GM21528 (cell line): ENCODE data around the gene CAB39.

ENCODE experiments used
- ATAC-seq: cut with Tn5 transposase; IDR thresholded peaks from one replicate; pipeline ENCODE4 v1.9.1; 2021; ENCODE audit warnings: mild to moderate bottlenecking, moderate library complexity; ENCODE audit not compliant: unreplicated experiment, low FRiP score

CAB39 gene

DNA sequence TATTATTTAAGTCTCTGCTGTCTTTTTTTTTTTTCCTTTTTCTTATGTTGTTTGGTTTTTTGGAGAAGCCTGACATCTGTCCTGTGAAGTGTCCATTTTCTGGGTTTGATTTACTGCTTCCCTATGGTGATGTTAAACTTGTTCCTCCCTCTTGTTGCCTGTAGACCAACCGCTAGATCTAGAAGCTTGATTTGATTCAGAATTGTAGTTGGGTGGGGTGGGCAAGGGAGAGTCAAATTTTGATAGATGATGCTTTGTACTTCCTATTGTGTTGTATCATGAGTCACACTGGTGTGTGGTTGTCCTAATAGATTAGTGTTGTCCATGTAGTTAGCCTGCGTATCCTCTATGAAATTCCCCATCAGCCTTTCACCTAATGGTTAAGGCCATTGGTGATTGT lies 35.4 kb downstream of the CAB39 start:
- no peak for ATAC-seq

DNA sequence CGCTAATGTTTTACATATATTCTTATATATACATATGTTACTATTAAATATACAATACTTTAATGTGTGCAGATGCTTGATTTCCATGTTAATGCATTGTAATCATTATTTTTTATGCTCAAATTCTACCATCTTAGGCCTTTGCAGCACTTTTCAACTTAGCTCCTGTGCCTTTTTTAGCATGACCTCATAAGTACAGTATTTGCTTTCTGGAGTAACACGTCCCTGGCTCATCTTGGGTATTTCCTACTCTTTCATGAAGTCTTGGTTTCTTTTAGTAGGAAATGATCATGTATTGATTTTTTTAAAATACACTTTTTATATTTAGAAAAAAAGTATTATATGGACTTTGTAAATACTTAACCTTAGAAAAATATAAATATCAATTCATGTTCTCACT lies 36.5 kb downstream of the CAB39 start:
- no peak for ATAC-seq

DNA sequence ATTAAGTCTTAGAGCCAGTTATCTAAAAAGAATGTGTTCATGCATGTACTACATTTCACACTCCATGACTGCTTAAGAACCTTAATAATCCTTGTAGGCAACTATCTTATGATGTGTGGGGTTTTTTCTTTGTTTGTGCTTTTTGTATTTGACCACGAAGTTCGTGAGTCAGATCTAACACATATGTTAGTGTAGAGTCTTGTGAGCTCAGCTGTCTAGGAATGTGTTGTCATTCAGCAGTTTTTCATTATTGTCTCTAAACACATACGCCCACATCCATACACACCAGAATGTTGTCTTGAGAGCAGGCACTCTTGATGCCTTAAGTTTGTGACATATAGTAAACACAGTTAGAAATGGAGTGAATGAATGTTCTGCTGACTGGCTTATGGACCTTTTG lies 38.4 kb downstream of the CAB39 start:
- ATAC-seq = no peak

DNA sequence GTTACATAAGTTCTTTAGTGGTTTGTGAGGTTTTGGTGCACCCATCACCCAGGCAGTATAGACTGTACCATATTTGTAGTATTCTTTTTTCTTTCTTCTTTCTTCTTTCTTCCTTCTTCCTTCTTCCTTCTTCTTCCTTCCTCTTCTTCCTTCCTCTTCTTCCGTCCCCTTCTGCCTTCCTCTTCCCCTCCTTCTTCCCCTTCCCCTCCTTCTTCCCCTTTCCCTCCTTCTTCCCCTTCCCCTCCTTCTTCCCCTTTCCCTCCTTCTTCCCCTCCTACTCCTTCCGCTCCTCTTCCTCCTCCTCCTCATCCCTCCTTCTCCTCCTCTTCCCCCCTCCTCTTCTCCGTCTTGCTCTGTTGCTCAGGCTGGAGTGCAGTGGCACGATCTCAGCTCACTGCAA lies 41.6 kb downstream of the CAB39 start:
- no peak for ATAC-seq

DNA sequence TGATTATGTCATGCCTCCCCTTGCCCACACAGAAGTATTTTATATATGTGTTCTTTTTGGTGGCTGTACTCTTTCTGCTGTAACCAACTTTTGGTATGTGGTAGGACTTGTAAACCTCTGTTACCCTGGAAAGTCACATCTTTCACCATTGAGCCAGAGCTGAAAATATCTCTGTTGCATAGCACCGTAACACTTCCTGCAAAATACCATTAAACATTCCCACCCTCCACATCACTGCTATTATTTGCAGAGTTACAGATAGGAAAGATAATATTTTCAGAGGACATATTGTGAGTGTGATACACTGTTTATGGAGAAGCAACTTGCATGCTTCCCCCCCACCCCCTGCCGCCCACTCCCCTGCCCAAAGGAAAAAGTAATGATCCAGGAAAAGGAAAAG lies 44.8 kb downstream of the CAB39 start:
- no peak for ATAC-seq

DNA sequence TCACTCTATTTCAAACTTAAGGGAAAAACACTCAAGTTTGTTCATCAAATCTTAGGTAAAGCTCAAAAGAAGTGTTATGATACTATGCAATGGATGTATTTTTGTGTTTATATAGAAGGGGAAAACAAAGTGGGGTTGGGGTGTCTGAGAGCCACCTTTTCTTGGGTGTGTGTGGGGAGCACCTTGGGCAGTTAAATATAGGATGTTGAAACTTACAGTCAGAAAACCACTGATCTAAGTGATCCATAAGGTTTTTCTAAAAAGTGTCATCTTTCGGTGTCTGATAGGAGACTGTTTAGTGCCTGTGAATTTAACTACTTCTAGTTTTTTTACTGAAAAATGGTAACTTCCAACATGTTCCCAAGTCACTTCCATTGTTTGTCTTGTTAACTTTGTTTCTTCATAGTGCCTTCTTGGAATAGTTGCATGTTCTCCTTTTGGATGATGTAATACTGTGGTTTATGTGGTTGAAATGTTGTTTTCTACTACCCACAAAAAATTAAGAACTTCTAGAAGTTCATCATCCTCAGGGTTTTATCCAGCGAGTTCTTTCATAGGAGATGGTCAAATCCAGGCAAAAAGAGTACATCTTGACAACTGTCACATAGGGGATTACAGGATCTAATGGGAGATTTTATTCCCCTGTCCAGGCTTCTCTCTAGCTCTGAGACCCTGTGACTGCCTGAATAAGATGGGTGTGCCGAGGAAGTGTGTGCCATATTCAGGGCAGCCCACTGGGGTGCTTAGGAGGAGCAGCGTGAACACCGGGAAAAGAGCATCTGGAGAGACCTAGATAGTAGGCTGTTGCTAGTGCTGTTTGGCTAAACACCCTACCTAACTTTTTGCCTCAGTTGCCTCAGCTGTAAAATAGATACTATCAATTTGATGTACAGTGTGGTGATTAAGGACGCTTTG lies 46.2 kb downstream of the CAB39 start:
- ATAC-seq = no peak

DNA sequence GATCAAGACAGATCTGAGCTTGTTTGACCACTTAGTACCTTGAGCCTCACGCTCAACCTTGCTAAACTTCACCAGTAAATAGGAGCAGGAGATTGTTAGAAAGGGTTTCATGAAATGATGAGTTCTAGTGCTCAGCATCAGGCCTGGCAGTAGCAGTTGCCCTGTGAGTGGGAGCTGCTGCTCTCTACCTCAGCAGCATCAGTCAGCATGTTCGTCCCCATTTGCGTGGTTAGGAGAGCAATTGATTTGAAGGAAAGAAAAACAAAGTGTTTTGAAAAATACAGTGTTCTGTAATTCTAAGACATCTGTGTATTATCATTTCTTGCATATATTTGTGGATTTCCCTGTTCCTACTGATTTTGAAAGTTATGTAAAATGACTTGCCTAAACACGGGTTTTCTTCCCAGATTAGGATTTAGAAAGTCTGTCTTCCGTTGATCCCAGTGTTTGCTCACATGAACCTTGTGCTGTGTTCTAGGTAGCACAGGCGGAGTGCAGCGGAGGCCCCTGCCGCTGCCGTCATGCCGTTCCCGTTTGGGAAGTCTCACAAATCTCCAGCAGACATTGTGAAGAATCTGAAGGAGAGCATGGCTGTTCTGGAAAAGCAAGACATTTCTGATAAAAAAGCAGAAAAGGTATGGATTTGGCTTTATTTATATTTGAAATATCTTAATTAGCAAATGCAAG lies 47.0 kb downstream of the CAB39 start:
- no peak for ATAC-seq

DNA sequence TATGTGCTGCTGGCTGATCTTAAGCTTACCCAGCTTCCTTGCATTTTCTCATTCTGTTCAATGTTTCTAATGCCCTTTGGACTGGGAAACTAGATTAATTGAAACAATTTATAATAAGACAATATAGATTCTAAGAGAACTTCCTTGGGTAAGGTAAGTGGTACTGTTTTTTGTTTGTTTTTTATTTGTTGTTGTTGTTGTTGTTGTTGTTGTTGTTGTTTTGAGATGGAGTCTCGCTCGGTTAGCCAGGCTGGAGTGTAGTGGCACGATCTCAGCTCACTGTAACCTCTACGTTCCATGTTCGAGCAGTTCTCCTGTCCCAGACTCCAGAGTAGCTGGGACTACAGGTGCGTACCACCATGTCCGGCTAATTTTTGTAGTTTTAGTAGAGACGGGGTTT lies 49.1 kb downstream of the CAB39 start:
- no peak for ATAC-seq

DNA sequence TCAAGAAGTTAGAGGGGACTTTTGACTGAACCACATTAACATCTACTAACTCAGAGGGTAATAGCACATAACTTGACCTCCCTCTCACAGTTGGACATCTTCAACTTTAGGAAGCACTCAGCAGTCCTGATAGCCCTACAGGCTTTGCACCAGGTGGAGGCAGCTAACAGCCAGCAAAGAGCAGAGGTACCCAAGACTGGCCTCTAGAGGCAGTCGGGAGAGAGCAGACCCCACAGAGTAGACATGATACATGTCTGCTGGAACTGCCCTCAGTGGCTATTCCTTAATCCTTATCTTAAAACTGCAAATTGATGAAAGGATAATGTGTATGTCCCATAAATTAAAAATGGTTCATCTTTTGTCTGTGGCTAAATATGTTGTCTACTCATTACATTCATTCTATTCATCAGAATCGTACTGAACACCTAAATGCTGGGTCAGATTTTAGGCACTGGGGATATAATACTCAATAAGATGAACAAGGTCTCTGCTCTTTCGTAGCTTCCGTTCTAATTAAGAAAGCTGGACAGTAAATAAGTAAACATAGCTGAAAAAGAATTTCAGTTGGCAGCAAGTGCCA lies 49.8 kb downstream of the CAB39 start:
- peak; percentile 61 for ATAC-seq

DNA sequence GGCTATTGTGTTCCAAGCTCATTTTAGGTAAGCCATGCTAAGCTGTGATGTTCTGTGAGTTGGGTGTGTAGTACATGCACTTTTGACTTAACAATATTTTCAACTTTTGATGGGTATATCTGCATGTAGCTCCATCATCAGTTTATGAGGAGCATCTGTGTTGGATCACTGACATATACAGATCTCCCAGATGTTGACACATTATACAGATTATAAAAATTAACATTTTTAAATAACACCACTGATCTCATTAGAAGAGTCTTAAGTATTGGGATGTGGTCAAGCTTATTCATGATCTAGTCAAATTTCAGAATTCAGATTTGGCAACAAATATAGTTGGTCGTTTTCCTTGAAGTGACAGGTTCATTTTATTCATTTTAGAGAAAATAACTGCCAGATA lies 51.7 kb downstream of the CAB39 start:
- ATAC-seq = no peak

DNA sequence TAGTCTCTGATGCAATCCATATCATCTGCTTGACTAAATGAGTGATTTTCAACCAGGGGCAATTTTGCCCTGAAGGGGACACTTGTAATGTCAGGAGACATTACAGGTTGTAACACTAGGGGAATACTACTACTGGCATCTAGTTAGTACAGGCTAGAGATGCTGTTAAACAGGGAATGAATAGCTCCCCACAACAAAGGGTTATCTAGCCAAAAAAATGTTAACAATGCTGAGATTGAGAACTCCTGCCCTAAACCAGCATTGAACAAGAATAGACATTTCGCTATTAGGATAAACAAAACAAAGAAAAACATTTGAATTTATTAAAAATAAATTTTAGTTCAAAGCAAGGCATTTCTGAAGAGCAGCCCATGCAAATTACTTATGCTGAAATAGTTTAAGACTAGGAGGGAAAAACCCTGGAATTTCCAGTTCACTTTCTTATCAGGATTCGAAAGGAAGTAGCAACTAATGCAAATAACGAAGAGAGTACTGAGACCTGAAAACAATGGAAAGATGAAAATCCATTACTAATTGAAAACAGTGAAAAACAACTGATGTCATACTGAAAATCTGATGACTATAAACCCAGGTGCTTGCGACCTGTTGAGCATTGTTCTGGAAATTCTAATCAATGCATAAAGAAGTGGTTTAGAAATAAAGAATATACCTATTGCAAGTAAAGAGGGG lies 53.1 kb downstream of the CAB39 start:
- no peak for ATAC-seq

DNA sequence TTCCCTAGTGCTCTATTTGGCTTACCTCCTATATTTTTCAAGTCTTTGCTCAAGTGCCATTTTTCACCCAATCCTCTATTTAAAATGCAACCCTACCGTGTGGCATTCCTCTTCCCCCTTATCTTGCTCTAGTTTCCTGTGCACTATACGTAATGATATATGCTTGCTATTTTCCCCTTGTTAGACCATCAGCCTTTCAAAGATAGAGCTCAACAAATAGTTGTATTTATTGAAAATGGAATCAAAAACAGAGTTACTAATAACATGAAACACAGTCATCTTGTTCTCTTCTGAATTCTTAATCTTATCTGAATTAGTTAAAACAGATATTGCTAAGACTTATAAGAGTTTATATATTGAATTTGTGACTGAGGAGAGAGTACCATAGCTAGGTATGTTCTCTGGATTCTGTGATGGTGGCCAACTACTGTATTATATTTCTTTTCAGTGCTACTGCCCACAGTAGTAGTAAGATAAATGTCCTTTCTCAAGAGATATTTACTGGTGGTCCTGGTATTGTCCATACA lies 55.3 kb downstream of the CAB39 start:
- ATAC-seq = no peak

DNA sequence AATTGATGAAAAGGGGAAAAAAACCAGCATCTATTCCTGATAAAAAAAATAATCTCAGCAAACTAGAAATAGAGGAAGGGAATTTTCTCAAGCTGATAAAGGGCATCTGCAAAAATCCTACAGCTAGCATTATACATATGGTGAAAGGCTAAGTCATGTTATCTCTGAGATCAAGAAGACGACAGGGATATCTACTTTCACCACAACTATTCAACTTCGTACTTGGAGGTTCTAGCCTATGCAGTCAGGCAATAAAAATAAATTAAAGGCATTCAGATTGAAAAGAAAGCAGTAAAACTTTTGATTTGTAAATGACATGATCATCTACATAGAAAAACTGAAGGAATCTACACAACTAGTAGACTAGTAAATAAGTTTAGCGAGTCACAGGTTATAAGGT lies 58.2 kb downstream of the CAB39 start:
- no peak for ATAC-seq

DNA sequence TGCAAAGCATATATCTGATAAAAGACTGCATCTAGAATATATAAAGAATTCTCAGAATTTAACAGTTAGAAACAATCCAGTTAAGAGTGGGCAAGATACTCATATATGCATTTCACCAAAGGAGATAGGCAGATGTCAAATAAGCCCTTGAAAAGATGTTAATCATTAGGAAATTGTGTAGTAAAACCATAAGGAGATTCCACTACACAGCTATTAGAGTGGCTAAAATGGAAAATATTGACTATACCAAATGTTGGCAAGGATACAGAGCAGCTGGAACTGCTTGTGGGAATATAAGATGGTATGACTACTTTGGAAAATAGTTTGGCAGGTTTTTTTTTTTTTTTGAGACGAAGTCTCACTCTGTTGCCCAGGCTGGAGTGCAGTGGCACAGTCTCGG lies 59.5 kb downstream of the CAB39 start:
- ATAC-seq = no peak

DNA sequence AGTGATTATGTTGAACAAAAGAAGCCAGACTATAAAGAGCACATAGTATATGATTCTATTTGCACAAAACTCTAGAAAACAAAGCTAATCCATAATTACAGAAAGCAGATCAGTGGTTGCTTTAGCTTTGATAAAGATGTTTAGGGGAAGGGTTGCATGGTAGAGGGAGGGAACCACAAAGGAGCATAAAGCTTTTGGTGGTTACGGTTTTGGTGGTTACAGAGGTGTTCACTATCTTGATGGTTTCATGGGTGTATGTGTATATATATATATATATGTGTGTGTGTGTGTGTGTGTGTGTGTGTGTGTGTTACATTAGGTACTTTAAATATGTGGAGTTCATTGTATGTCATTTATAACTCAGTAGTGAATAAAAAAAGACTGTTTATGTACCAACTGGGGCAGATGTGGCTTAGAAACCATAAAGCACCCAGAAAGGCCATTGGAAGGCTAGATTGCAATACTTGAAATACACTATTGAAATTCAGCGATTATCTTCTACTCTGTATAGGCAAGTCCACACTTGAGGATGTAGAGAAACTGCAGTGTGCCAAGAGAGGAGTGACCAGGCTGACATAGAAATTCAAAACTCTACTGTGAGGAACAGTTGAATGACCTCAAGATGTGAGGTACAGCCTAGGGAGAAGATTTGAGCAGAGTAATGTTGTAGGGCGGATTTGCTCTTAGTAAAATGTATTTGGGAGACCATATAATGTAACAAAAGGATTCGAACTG lies 60.6 kb downstream of the CAB39 start:
- no peak for ATAC-seq

DNA sequence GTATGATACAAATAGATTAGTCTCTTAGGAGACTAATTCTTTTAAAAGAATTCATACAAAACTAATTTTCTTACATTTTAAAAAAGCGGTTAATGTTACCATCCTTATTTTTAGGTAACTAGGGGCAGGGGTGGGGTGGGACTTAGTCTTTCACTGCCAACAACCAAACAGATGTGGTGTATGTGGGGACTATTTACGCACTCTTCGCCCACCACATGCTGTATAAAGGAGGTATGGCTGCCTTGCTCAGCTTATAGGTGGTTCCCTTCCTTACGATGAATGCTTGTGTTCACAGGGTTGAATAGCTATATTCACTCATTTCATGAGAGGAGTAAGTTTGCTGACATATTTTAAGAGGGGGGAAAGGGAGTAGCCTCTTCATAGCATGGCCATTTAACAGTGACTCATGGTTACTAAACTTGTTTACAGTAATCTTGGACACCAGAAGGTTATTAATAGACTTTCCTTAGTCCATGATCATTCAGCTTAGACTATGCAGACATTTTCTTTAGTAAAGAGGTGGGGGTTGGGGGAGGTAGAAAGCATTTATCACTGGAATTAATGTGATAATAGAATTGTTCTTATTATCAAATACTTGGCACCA lies 61.8 kb downstream of the CAB39 start:
- ATAC-seq = no peak

DNA sequence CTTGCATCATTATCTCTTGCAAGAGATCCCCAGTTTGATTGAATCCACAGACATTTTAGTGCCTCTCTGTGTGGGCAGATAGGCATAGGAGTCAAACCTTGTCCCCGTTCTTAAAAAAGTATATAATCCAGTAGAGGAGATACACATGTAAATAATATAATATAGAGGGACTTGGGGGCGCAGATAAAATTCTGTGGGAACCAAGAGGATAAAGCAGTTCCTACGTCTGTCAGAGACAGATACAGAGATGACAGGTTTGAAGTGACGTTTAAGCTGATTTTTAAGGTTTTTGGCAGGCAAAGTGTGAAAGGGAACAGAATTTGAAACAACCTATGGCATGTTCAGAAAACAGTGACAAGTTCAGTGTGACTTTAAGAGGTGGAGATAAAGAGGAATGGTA lies 63.1 kb downstream of the CAB39 start:
- ATAC-seq = no peak

DNA sequence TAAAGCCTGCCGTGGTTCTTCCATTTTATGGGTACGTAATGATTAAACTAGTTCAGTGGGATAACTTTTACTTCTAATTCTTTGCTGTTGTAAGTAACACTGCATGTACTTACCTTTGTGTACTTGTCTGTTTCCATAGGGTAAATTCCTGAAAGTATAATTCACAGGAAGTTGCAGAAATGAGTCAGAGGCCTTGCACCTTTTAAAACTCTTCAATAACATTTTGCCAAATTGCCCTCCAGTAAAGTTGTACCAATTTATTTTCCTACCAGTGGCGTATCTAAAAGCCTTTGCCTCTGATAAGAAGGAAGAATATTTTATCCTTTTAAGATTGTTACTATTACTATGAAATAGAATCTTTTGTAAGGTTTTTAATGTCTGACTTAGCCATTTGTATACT lies 65.1 kb downstream of the CAB39 start:
- ATAC-seq = no peak

DNA sequence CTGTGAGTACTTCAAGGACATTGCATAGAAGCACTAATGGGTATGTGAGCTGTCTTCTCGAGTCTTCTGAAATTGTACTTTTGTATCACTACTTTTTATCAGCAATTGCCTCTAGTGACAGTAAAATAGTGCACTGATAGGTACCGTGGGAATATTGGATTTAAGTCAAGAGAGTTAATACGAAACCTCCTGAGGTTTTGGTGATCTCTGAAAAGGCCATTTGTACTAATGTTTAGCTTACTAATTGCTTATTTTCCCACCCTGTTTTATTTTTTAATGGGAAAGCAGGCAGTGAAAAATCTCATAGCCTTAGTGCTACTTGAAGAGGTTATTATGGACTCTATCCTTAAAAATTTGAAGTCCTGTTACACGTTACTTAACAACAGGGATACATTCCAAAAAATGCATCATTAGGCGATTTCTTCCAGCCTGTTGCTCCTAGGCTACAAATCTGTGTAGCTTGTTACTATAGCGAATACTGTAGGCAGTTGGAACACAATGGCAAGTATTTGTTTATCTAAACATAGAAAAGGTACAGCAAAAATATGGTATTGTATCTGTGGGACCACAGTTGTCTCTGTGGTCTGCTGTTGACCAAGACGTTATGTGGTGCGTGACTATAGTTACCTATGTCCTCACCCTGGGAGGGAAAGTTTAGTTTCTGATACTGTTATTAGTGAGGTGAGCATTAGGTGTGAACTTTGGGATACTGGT lies 65.9 kb downstream of the CAB39 start:
- no peak for ATAC-seq
